Mesenchymal stem cell (in vitro differentiated cells and primary cell): Measurements from ENCODE around the gene PTS. TPM values are rescaled to one million over a fixed set of nuclear protein-coding genes. Genes with fewer than 3 reads are reported as not detected.

ENCODE experiments used
- DNase-seq: peaks from one replicate; pipeline ENCODE4 v3.0.0-alpha.2; 2013
- H2AFZ ChIP-seq: one replicate; pipeline ENCODE4 v1.6.1; 2013; ENCODE audit warnings: low read depth, mild to moderate bottlenecking, control low read depth, inconsistent platforms, low read length, moderate library complexity
- H2AK5ac ChIP-seq: 2 replicates; pipeline ENCODE4 v1.6.1; 2013; ENCODE audit warnings: low read length, moderate library complexity, mild to moderate bottlenecking, inconsistent platforms; ENCODE audit not compliant: severe bottlenecking
- H2BK120ac ChIP-seq: one replicate; pipeline ENCODE4 v1.6.1; 2013; ENCODE audit warnings: low read depth, mild to moderate bottlenecking, inconsistent platforms, low read length, moderate library complexity
- H2BK12ac ChIP-seq, 2 experiments: one replicate each; pipeline ENCODE4 v1.6.1; 2013; ENCODE audit warnings: inconsistent platforms in 2 of 2, low read length in 2 of 2, mild to moderate bottlenecking in 2 of 2, moderate library complexity in 2 of 2, control low read depth in 1 of 2
- H2BK15ac ChIP-seq: one replicate; pipeline ENCODE4 v1.6.1; 2013; ENCODE audit warnings: mild to moderate bottlenecking, low read depth, inconsistent platforms; ENCODE audit not compliant: poor library complexity, severe bottlenecking
- H2BK5ac ChIP-seq: 2 replicates; pipeline ENCODE4 v1.6.1; 2013; ENCODE audit warnings: low read depth, mild to moderate bottlenecking, low read length, control low read depth, inconsistent platforms; ENCODE audit not compliant: poor library complexity, severe bottlenecking
- H3K14ac ChIP-seq, 2 experiments: one replicate each; pipeline ENCODE4 v1.6.1; 2013; ENCODE audit warnings: inconsistent platforms in 2 of 2, low read length in 2 of 2, control low read depth in 1 of 2, mild to moderate bottlenecking in 1 of 2, moderate library complexity in 1 of 2
- H3K18ac ChIP-seq, 2 experiments: one replicate each; pipeline ENCODE4 v1.6.1; 2013; ENCODE audit warnings: inconsistent platforms in 2 of 2, low read length in 2 of 2, control low read depth in 1 of 2, low read depth in 1 of 2, mild to moderate bottlenecking in 1 of 2
- H3K23ac ChIP-seq, 2 experiments: one replicate each; pipeline ENCODE4 v1.6.1; 2013; ENCODE audit warnings: inconsistent platforms in 2 of 2, low read length in 2 of 2, mild to moderate bottlenecking in 2 of 2, moderate library complexity in 2 of 2, control low read depth in 1 of 2
- H3K27ac ChIP-seq: 2 replicates; pipeline ENCODE4 v1.5.1; 2013; ENCODE audit warnings: mild to moderate bottlenecking, moderate library complexity, low read length, control low read depth, inconsistent platforms; ENCODE audit not compliant: poor library complexity, severe bottlenecking
- H3K27me3 ChIP-seq, 2 experiments: 2 replicates each; pipeline versions ENCODE4 v1.6.1 to v1.7.0; 2013; ENCODE audit warnings: low read length in 2 of 2, mild to moderate bottlenecking in 2 of 2, moderate library complexity in 2 of 2, control low read depth in 1 of 2, inconsistent platforms in 1 of 2; ENCODE audit not compliant: control insufficient read depth in 1 of 2, insufficient read depth in 1 of 2
- H3K36me3 ChIP-seq, 2 experiments: 2 replicates each; pipeline versions ENCODE4 v1.6.1 to v1.7.0; 2013; ENCODE audit warnings: low read length in 2 of 2, control low read depth in 1 of 2, inconsistent platforms in 1 of 2, low read depth in 1 of 2, mild to moderate bottlenecking in 1 of 2; ENCODE audit not compliant: insufficient read depth in 2 of 2, control insufficient read depth in 1 of 2
- H3K4ac ChIP-seq, 2 experiments: one replicate each; pipeline ENCODE4 v1.6.1; 2013; ENCODE audit warnings: inconsistent platforms in 2 of 2, low read length in 2 of 2, mild to moderate bottlenecking in 2 of 2, moderate library complexity in 2 of 2, control low read depth in 1 of 2, low read depth in 1 of 2
- H3K4me1 ChIP-seq: 2 replicates; pipeline ENCODE4 v1.6.1; 2013; ENCODE audit warnings: low read depth, low read length, control low read depth; ENCODE audit not compliant: control insufficient read depth, insufficient read depth
- H3K4me2 ChIP-seq: 2 replicates; pipeline ENCODE4 v1.6.1; 2013; ENCODE audit warnings: low read length, mild to moderate bottlenecking, inconsistent platforms; ENCODE audit not compliant: poor library complexity, severe bottlenecking
- H3K4me3 ChIP-seq, 2 experiments: 2 replicates each; pipeline versions ENCODE4 v1.5.1 to v1.7.0; 2013; ENCODE audit warnings: low read length in 2 of 2, mild to moderate bottlenecking in 2 of 2, control low read depth in 1 of 2, low read depth in 1 of 2; ENCODE audit not compliant: insufficient read depth in 1 of 2
- H3K79me1 ChIP-seq: replicated peaks from 2 replicates; pipeline ENCODE4 v1.6.1; 2013; ENCODE audit warnings: mild to moderate bottlenecking, control low read depth, low read length, inconsistent platforms; ENCODE audit not compliant: poor library complexity, severe bottlenecking
- H3K9ac ChIP-seq: 2 replicates; pipeline ENCODE4 v1.7.0; 2013; ENCODE audit warnings: mild to moderate bottlenecking, low read length, moderate library complexity
- H3K9me3 ChIP-seq: 2 replicates; pipeline ENCODE4 v1.7.0; 2013; ENCODE audit warnings: mild to moderate bottlenecking, low read length; ENCODE audit not compliant: control insufficient read depth
- H4K8ac ChIP-seq: one replicate; pipeline ENCODE4 v1.6.1; 2013; ENCODE audit warnings: inconsistent platforms, mild to moderate bottlenecking, low read length, moderate library complexity
- H4K91ac ChIP-seq: one replicate; pipeline ENCODE4 v1.6.1; 2013; ENCODE audit warnings: mild to moderate bottlenecking, low read length, inconsistent platforms
- WGBS: methylation state at CpG from one replicate; pipeline ENCODE4 v1.1.7; 2013; ENCODE audit warnings: mixed read lengths; 5-methylcytosine and 5-hydroxymethylcytosine counted together
- polyA plus RNA-seq, 2 experiments: library from polyadenylated mRNA; stranded (reverse); fragments of 200-250 nt; gene quantifications; one replicate each; pipeline ENCODE4 v1.2.3, GENCODE V29; 2013

The PTS gene
- 76.4 TPM for polyA plus RNA-seq (2013, experiment 1 of 2)
- polyA plus RNA-seq (2013, experiment 2 of 2), result 83.4 TPM

- Histone ChIP-seq H2AFZ (peak within 1 kb of the TSS; percentile 99), H2BK120ac (peak within 1 kb of the TSS; percentile 52), H2AK5ac (no peak within 1 kb of the TSS), H3K23ac (peak within 1 kb of the TSS in 1 of 2 experiments; percentile 83), H3K4me1 (peaks cover 6% of the 10 kb centered on the region), H3K79me1 (peaks cover 6% of the 10 kb centered on the region), H2BK15ac (peak within 1 kb of the TSS; percentile 98), H4K8ac (peak within 1 kb of the TSS; percentile 100), H3K27me3 (no peaks in the 10 kb centered on the region), H2BK5ac (peak within 1 kb of the TSS; percentile 97), H3K27ac (peak within 1 kb of the TSS; percentile 74), H3K9ac (peak within 1 kb of the TSS; percentile 99), H3K4me2 (peak within 1 kb of the TSS; percentile 82), H2BK12ac (peak within 1 kb of the TSS; percentile 90 to 98), H3K36me3 (peaks cover 0 to 28% of the 10 kb centered on the region in 2 experiments), H3K4ac (peak within 1 kb of the TSS; percentile 72 to 95), H3K4me3 (peak within 1 kb of the TSS; percentile 98 to 99), H4K91ac (peak within 1 kb of the TSS; percentile 99), H3K18ac (peak within 1 kb of the TSS; percentile 99 to 100), H3K9me3 (no peaks in the 10 kb centered on the region), H3K14ac (peak within 1 kb of the TSS in 1 of 2 experiments; percentile 100)
- 1% methylated on average over 65 of the region's 70 CpGs for WGBS
- DNase-seq, result peak; percentile 92
Measured at GRCh38 chr11:112226062-112226830, at the start of gene PTS. Gene PTS (plus strand): TSS chr11:112226428. CDS start chr11:112226444, 16 bp downstream.

- Histone ChIP-seq H3K9me3 (no peaks in the 10 kb centered on the region), H3K79me1 (no peaks in the 10 kb centered on the region), H4K8ac (no peak overlapping the region), H3K18ac (no peak overlapping the region), H3K36me3 (no peaks in the 10 kb centered on the region), H2AK5ac (no peak overlapping the region), H3K9ac (no peak overlapping the region), H2BK15ac (no peak overlapping the region), H3K23ac (no peak overlapping the region), H2AFZ (no peak overlapping the region), H3K14ac (no peak overlapping the region), H3K4me1 (peaks cover 3% of the 10 kb centered on the region), H3K4me2 (no peak overlapping the region), H3K27ac (no peak overlapping the region), H3K4ac (no peak overlapping the region), H4K91ac (no peak overlapping the region), H3K27me3 (peaks cover 0 to 3% of the 10 kb centered on the region in 2 experiments), H2BK120ac (no peak overlapping the region), H2BK5ac (no peak overlapping the region), H3K4me3 (no peak overlapping the region), H2BK12ac (no peak overlapping the region)
- no peak for DNase-seq
- 95% methylated on average over 4 of the region's 4 CpGs for WGBS
Measured at GRCh38 chr11:112177589-112177988, 48.6 kb upstream of the PTS start.

- Histone ChIP-seq H4K91ac (no peak overlapping the region), H3K4me3 (no peak overlapping the region)
- WGBS, result 96% methylated on average over 1 of the region's 1 CpG
Measured at GRCh38 chr11:112178428-112178827, 47.8 kb upstream of the PTS start.

GRCh38 chr11:112178936-112179335 is 47.3 kb upstream of the PTS start:
- Histone ChIP-seq H2BK12ac (no peak overlapping the region), H3K23ac (no peak overlapping the region), H2BK15ac (no peak overlapping the region), H2BK120ac (no peak overlapping the region), H3K79me1 (no peaks in the 10 kb centered on the region), H2AFZ (no peak overlapping the region), H3K14ac (no peak overlapping the region), H3K4ac (no peak overlapping the region), H3K4me1 (peaks cover 3% of the 10 kb centered on the region), H3K36me3 (no peaks in the 10 kb centered on the region), H4K8ac (no peak overlapping the region), H4K91ac (no peak overlapping the region), H3K9me3 (no peaks in the 10 kb centered on the region), H3K27me3 (peaks cover 0 to 3% of the 10 kb centered on the region in 2 experiments), H2AK5ac (no peak overlapping the region), H3K9ac (no peak overlapping the region), H2BK5ac (no peak overlapping the region), H3K4me3 (no peak overlapping the region), H3K4me2 (no peak overlapping the region), H3K27ac (no peak overlapping the region), H3K18ac (no peak overlapping the region)
- no peak for DNase-seq
- 96% methylated on average over 3 of the region's 3 CpGs for WGBS

More at GRCh38 chr11:112178428-112178827, 47.8 kb upstream of the PTS start:
- no peak overlapping the region for H3K4me2 ChIP-seq
- H2AFZ ChIP-seq, result no peak overlapping the region
- H4K8ac ChIP-seq, result no peak overlapping the region
- H3K14ac ChIP-seq, result no peak overlapping the region
- no peak overlapping the region for H3K27ac ChIP-seq
- H2BK5ac ChIP-seq, result no peak overlapping the region
- H3K4ac ChIP-seq, result no peak overlapping the region
- H2AK5ac ChIP-seq, result no peak overlapping the region
- no peaks in the 10 kb centered on the region for H3K9me3 ChIP-seq
- H3K18ac ChIP-seq, result no peak overlapping the region
- peaks cover 0 to 3% of the 10 kb centered on the region in 2 experiments for H3K27me3 ChIP-seq
- DNase-seq, result no peak
- H3K79me1 ChIP-seq, result no peaks in the 10 kb centered on the region
- no peak overlapping the region for H2BK15ac ChIP-seq
- H3K23ac ChIP-seq, result no peak overlapping the region
- no peak overlapping the region for H2BK120ac ChIP-seq
- H3K4me1 ChIP-seq, result peaks cover 3% of the 10 kb centered on the region
- H3K9ac ChIP-seq, result no peak overlapping the region
- H3K36me3 ChIP-seq, result no peaks in the 10 kb centered on the region
- no peak overlapping the region for H2BK12ac ChIP-seq
